Measurements from ENCODE around the gene AVEN.

DNA sequence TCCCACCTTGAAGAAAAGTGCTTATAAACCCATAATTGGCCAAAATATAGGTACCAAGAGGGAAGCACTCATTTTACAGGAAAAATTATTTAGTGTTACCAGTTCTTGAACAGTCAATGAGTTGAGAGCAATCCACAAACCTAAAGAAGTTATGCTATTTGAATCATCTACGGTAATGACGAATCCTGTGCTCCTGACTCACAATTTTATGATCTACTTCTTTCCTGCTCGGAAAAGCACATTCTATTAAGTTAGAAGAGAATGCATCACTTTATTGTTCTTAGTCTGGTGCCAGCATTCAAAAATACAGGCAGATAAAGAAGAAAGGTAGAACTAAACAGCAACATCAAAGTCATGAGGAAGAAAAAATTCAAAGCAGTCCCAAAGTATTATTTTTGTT is 37.5 kb downstream of the AVEN start:
- TF ChIP-seq, protein P1, sequence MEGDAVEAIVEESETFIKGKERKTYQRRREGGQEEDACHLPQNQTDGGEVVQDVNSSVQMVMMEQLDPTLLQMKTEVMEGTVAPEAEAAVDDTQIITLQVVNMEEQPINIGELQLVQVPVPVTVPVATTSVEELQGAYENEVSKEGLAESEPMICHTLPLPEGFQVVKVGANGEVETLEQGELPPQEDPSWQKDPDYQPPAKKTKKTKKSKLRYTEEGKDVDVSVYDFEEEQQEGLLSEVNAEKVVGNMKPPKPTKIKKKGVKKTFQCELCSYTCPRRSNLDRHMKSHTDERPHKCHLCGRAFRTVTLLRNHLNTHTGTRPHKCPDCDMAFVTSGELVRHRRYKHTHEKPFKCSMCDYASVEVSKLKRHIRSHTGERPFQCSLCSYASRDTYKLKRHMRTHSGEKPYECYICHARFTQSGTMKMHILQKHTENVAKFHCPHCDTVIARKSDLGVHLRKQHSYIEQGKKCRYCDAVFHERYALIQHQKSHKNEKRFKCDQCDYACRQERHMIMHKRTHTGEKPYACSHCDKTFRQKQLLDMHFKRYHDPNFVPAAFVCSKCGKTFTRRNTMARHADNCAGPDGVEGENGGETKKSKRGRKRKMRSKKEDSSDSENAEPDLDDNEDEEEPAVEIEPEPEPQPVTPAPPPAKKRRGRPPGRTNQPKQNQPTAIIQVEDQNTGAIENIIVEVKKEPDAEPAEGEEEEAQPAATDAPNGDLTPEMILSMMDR (IDR thresholded peaks at IDR 0.05) = no peak
- TF ChIP-seq POLR2A (IDR thresholded peaks at IDR 0.05) (no peak), POLR2AphosphoS5 (IDR thresholded peaks at IDR 0.05) (no peak)

Measured in breast epithelium (tissue), 3 donors.